K562 (cell line): Measurements from ENCODE around the gene APC2. TPM values are rescaled to one million over a fixed set of nuclear protein-coding genes. Genes with fewer than 3 reads are reported as not detected.

Experiments used
- ATAC-seq: fragments of 200-7000 bp; cut with Tn5 transposase; 3 replicates; pipeline ENCODE4 v1.9.1; 2020; ENCODE audit warnings: moderate library complexity
- BruUV-seq: library from RNA; stranded (reverse); fragments of 400-500 nt; replicated peaks from 2 replicates; lab custom pipeline; 2021; lab: Mats Ljungman, UMichigan
- CTCF ChIA-PET: fragments of 300-600 bp; formaldehyde crosslinking; extraction: SDS; loops from one replicate; lab custom pipeline; 2021; ENCODE audit warnings: low intra/inter-chr PET ratio; lab: Yijun Ruan, JAX
- POLR2A ChIA-PET: fragments of 300-600, 350-650 bp; sonication (Branson Sonifier 250); formaldehyde crosslinking; extraction: SDS; loops from one replicate; lab custom pipeline; 2021; ENCODE audit warnings: antibody characterized with exemption, inconsistent platforms; lab: Yijun Ruan, JAX
- DNase-seq, 4 experiments: peaks; one replicate each; pipeline versions ENCODE4 v3.0.0 to v3.0.0-alpha.2; 2011 to 2018; ENCODE audit warnings: low spot score in 3 of 4, mixed read lengths in 3 of 4; ENCODE audit errors: extremely low read depth in 1 of 4
- FAIRE-seq: peaks from 2 replicates; lab custom pipeline; 2011; peaks lifted over from hg19 to GRCh38; lab: Jason Lieb, UNC
- H2AFZ ChIP-seq: 2 replicates; pipeline ENCODE4 v1.6.0; 2011; ENCODE audit warnings: low read depth, low read length, control low read depth, inconsistent platforms
- H3K27ac ChIP-seq: fragments of 200-600 bp; 3 replicates; pipeline ENCODE4 v1.8.0; 2011; ENCODE audit warnings: low read depth, mild to moderate bottlenecking, control low read depth, inconsistent platforms, low read length, moderate library complexity, mixed read lengths; ENCODE audit errors: extremely low read depth
- H3K27me3 ChIP-seq, 2 experiments: fragments of 300-600 bp in 1 of 2; 2 replicates in 1 of 2; 3 replicates in 1 of 2; pipeline versions ENCODE4 v1.6.0 to v1.8.0; 2011; ENCODE audit warnings: inconsistent platforms in 2 of 2, low read length in 2 of 2, mild to moderate bottlenecking in 1 of 2, mixed read lengths in 1 of 2, moderate library complexity in 1 of 2; ENCODE audit not compliant: control insufficient read depth in 2 of 2, insufficient read depth in 2 of 2
- H3K36me3 ChIP-seq: fragments of 300-600 bp; 3 replicates; pipeline ENCODE4 v1.8.0; 2011; ENCODE audit warnings: mild to moderate bottlenecking, low read length, inconsistent platforms; ENCODE audit not compliant: control insufficient read depth, insufficient read depth
- H3K4me1 ChIP-seq, 2 experiments: fragments of 200-600 bp in 1 of 2; replicated peaks in 1 of 2; 2 replicates in 1 of 2; 3 replicates in 1 of 2; pipeline versions ENCODE4 v1.5.1 to v1.8.0; 2011; ENCODE audit warnings: inconsistent platforms in 2 of 2, low read length in 2 of 2, mild to moderate bottlenecking in 1 of 2, mixed read lengths in 1 of 2, moderate library complexity in 1 of 2; ENCODE audit not compliant: control insufficient read depth in 2 of 2, insufficient read depth in 2 of 2
- H3K4me2 ChIP-seq: 2 replicates; pipeline ENCODE4 v1.6.1; 2011; ENCODE audit warnings: low read length, control low read depth, inconsistent platforms, mixed read lengths; ENCODE audit not compliant: insufficient read depth
- H3K4me3 ChIP-seq: fragments of 200-600 bp; sonication (generic), shearing (Covaris generic); 2 replicates; pipeline ENCODE4 v1.5.1; 2016; ENCODE audit warnings: control low read depth, inconsistent platforms
- H3K79me2 ChIP-seq: fragments of 200-600 bp; 3 replicates; pipeline ENCODE4 v1.8.0; 2011; ENCODE audit warnings: low read length, inconsistent platforms; ENCODE audit not compliant: control insufficient read depth, insufficient read depth
- H3K9ac ChIP-seq, 2 experiments: 2 replicates each; pipeline versions ENCODE4 v1.6.0 to v1.6.1; 2011; ENCODE audit warnings: low read depth in 2 of 2, low read length in 2 of 2, control low read depth in 1 of 2, inconsistent platforms in 1 of 2, mild to moderate bottlenecking in 1 of 2, mixed read lengths in 1 of 2; ENCODE audit not compliant: insufficient read depth in 1 of 2
- H3K9me1 ChIP-seq: one replicate; pipeline ENCODE4 v1.6.0; 2011; ENCODE audit warnings: inconsistent platforms, mild to moderate bottlenecking, low read length, moderate library complexity; ENCODE audit not compliant: control insufficient read depth, insufficient read depth
- H3K9me3 ChIP-seq: replicated peaks from 2 replicates; pipeline ENCODE4 v1.5.1; 2011; ENCODE audit warnings: low read depth, low read length, inconsistent platforms; ENCODE audit not compliant: control insufficient read depth, insufficient read depth
- H4K20me1 ChIP-seq: replicated peaks from 2 replicates; pipeline ENCODE4 v1.6.1; 2011; ENCODE audit warnings: low read length, inconsistent platforms, mixed read lengths; ENCODE audit not compliant: control insufficient read depth, insufficient read depth
- ARHGAP35 ChIP-seq: fragments of 450-650 bp; IDR thresholded peaks from 2 replicates; pipeline ENCODE4 v1.6.1; 2018; ENCODE audit not compliant: partially characterized antibody
- C11orf30 ChIP-seq: fragments of 450-650 bp; IDR thresholded peaks from 2 replicates; pipeline ENCODE4 v1.6.1; 2016; ENCODE audit warnings: low read depth, mild to moderate bottlenecking
- NFYB ChIP-seq: IDR thresholded peaks from 2 replicates; pipeline ENCODE4 v1.6.1; 2011; ENCODE audit warnings: mild to moderate bottlenecking, moderate library complexity; ENCODE audit not compliant: insufficient read length; ENCODE audit errors: extremely low read depth
- PHTF2 ChIP-seq: fragments of 250-450 bp; sonication (Bioruptor Pico); IDR thresholded peaks from 2 replicates; pipeline ENCODE4 v1.5.0; 2021; ENCODE audit warnings: mild to moderate bottlenecking
- PREB ChIP-seq: sonication (generic); formaldehyde crosslinking; IDR thresholded peaks from 2 replicates; pipeline ENCODE4 v1.8.1; 2023; ENCODE audit warnings: mild to moderate bottlenecking, missing genetic modification reagents
- RREB1 ChIP-seq: fragments of 250-450 bp; sonication (Bioruptor Pico); IDR thresholded peaks from 2 replicates; pipeline ENCODE4 v1.4.0; 2020
- SAP30 ChIP-seq: fragments of 200-600 bp; sonication (generic); IDR thresholded peaks from 2 replicates; pipeline ENCODE4 v1.6.1; 2012; ENCODE audit warnings: borderline replicate concordance, low read depth, mild to moderate bottlenecking, moderate library complexity, low read length, control low read depth, inconsistent platforms; ENCODE audit not compliant: insufficient read depth, poor library complexity, severe bottlenecking
- SIN3B ChIP-seq: fragments of 450-650 bp; IDR thresholded peaks from 2 replicates; pipeline ENCODE4 v1.6.1; 2017; ENCODE audit warnings: low read depth, mild to moderate bottlenecking, moderate library complexity
- SMAD4 ChIP-seq: fragments of 250-450 bp; sonication (Bioruptor Pico); conservative IDR thresholded peaks from 2 replicates; pipeline ENCODE4 v1.8.0; 2021; ENCODE audit warnings: inconsistent platforms, mild to moderate bottlenecking, moderate library complexity
- SMARCE1 ChIP-seq: fragments of 450-650 bp; IDR thresholded peaks from 2 replicates; pipeline ENCODE4 v1.7.1; 2016; ENCODE audit warnings: mild to moderate bottlenecking
- SNIP1 ChIP-seq: fragments of 450-650 bp; IDR thresholded peaks from 2 replicates; pipeline ENCODE4 v1.7.1; 2017; ENCODE audit warnings: low read depth, mild to moderate bottlenecking
- ZFX ChIP-seq: sonication (generic); formaldehyde crosslinking; IDR thresholded peaks from 2 replicates; pipeline ENCODE4 v1.8.0; 2022; ENCODE audit warnings: mild to moderate bottlenecking, missing genetic modification reagents, moderate library complexity
- ZNF134 ChIP-seq: fragments of 250-450 bp; sonication (Bioruptor Pico); conservative IDR thresholded peaks from 2 replicates; pipeline ENCODE4 v1.4.0; 2020
- ZNF224 ChIP-seq: sonication (generic); formaldehyde crosslinking; IDR thresholded peaks from 2 replicates; pipeline ENCODE4 v1.8.0; 2022; ENCODE audit warnings: mild to moderate bottlenecking, missing genetic modification reagents
- ZNF23 ChIP-seq: fragments of 250-450 bp; sonication (Bioruptor Pico); IDR thresholded peaks from 2 replicates; pipeline ENCODE4 v1.4.0; 2020; ENCODE audit warnings: mild to moderate bottlenecking
- ZNF24 ChIP-seq: fragments of 450-650 bp; IDR thresholded peaks from 2 replicates; pipeline ENCODE4 v1.6.1; 2016
- ZNF324 ChIP-seq: fragments of 250-450 bp; sonication (Bioruptor Pico); IDR thresholded peaks from 2 replicates; pipeline ENCODE4 v1.4.0; 2020; ENCODE audit warnings: mild to moderate bottlenecking
- ZNF384 ChIP-seq: IDR thresholded peaks from 2 replicates; pipeline ENCODE4 v1.6.1; 2012; ENCODE audit warnings: low read depth, low read length, improper control_type of control experiment
- ZNF79 ChIP-seq: fragments of 250-450 bp; sonication (Bioruptor Pico); IDR thresholded peaks from 2 replicates; pipeline ENCODE4 v1.4.0; 2020; ENCODE audit warnings: low read depth, mild to moderate bottlenecking, moderate library complexity
- WGBS: fragments of 100-300 bp; shearing (Covaris generic); methylation state at CpG from one replicate; pipeline ENCODE4 v1.1.6; 2016; ENCODE audit warnings: low coverage, mixed read lengths; ENCODE audit not compliant: insufficient coverage; ENCODE audit errors: missing lambda C conversion rate; 5-methylcytosine and 5-hydroxymethylcytosine counted together
- in situ Hi-C: fragments of 300-500 bp; cut with MboI; formaldehyde crosslinking; loops from 4 replicates; pipeline ENCODE4 v1.15.0; 2018; ENCODE audit warnings: inconsistent platforms, mixed read lengths
- intact Hi-C: fragments of 100-400 bp; cut with micrococcal nuclease; formaldehyde crosslinking; loops from 2 replicates; pipeline ENCODE4 v1.14.2; 2022
- polyA plus RNA-seq, 8 experiments: library from polyadenylated mRNA; depleted of rRNA in 4 of 8; stranded (reverse) in 5 of 8; unstranded in 3 of 8; fragments of >200 nt; fragmentation: Nextera tagmentation in 2 of 8; fragmentation: Illumina TruSeq in 1 of 8; extraction: Ambion mirVana in 2 of 8; extraction: Trizol in 1 of 8; gene quantifications; 2 replicates each; pipeline versions ENCODE4 v1.2.1 to v1.2.3, GENCODE V29; 2011 to 2014; ENCODE audit warnings: inconsistent platforms in 1 of 8, missing spikeins in 1 of 8
- total RNA-seq, 7 experiments: library from RNA; depleted of rRNA in 6 of 7; stranded (reverse); fragments of >200 nt in 6 of 7; fragmentation: Illumina TruSeq in 2 of 7; extraction: Trizol in 2 of 7; gene quantifications; 2 replicates each; pipeline versions ENCODE4 v1.2.1 to v1.2.3, GENCODE V29; 2011 to 2021; ENCODE audit warnings: low replicate concordance in 1 of 7

The APC2 gene
- total and polyA plus RNA-seq, 9 of the 15 experiments (the other 6 are each of a cell fraction or from before 2014, with no cell fraction given): 0.01 to 0.40 (median 0.05) TPM; not detected in 3

GRCh38 chr19:1508507-1508856, 58.6 kb downstream of the APC2 start:
- in situ Hi-C loops: loop anchor here (5.0 kb wide), 1 partner anchor 51 kb away; no protein-coding TSS in a partner anchor
- Histone ChIP-seq H3K9me3 (no peaks in the 10 kb centered on the region), H3K4me3 (peak overlapping the region; percentile 15), H2AFZ (no peak overlapping the region; the same call in 1 of the 2 replicates), H3K9me1 (no peaks in the 10 kb centered on the region), H4K20me1 (no peaks in the 10 kb centered on the region), H3K27ac (no peak overlapping the region), H3K79me2 (peaks cover 11% of the 10 kb centered on the region; the same call in 2 of the 3 replicates), H3K27me3 (no peaks in the 10 kb centered on the region), H3K4me1 (peaks cover 12 to 69% of the 10 kb centered on the region in 2 experiments), H3K36me3 (peaks cover 14% of the 10 kb centered on the region; the same call in 2 of the 3 replicates), H3K9ac (peak overlapping the region in 1 of 2 experiments; percentile 88; a peak in 2 of 4 replicates), H3K4me2 (peak overlapping the region; percentile 61)
- FAIRE-seq: no peak
- intact Hi-C loops: no loop called here
- ChIA-PET POLR2A (interaction anchor here (1.0 kb wide), 1 partner anchor 239 kb away, joined by 3 read pairs; the partner anchor contains the start of gene CIRBP), CTCF (interaction anchor here (0.6 kb wide), 1 partner anchor 164 kb away, joined by 3 read pairs; no protein-coding TSS in a partner anchor)
- ATAC-seq: no peak
- no TSS peak for BruUV-seq
- no peak for DNase-seq
- 12% methylated on average over 11 of the region's 12 CpGs for WGBS
- TF ChIP-seq ZNF79 (CRISPR knock-in tag): no peak
- no peak for TF ChIP-seq RREB1 (CRISPR knock-in tag)
- no peak for TF ChIP-seq C11orf30
- TF ChIP-seq SIN3B: no peak
- peak; percentile 7 for TF ChIP-seq SAP30
- TF ChIP-seq ZNF224: 0 out of 2 replicates have a peak, but pooled peaks have one; percentile 19
- no peak for TF ChIP-seq ZNF134 (CRISPR knock-in tag)
- no peak for TF ChIP-seq ZNF324 (CRISPR knock-in tag)
- no peak for TF ChIP-seq SNIP1
- TF ChIP-seq ZNF23: no peak
- TF ChIP-seq ZNF384: no peak
- no peak for TF ChIP-seq SMARCE1
- peak; percentile 99 for TF ChIP-seq ZNF24
- TF ChIP-seq PHTF2 (CRISPR knock-in tag): no peak
- TF ChIP-seq ARHGAP35: no peak
- TF ChIP-seq NFYB: no peak
- no peak for TF ChIP-seq SMAD4 (CRISPR knock-in tag)
- TF ChIP-seq PREB (CRISPR knock-in tag): no peak
- 0 out of 2 replicates have a peak, but pooled peaks have one; percentile 7 for TF ChIP-seq ZFX (CRISPR knock-in tag)
